Dedifferentiated amniotic fluid mesenchymal stem cell (primary cell): ENCODE data around the gene FYTTD1.

Source experiments
- DNase-seq: peaks from one replicate; pipeline ENCODE4 v3.0.0-alpha.2; 2016; ENCODE audit errors: extremely low spot score

Gene FYTTD1

DNA sequence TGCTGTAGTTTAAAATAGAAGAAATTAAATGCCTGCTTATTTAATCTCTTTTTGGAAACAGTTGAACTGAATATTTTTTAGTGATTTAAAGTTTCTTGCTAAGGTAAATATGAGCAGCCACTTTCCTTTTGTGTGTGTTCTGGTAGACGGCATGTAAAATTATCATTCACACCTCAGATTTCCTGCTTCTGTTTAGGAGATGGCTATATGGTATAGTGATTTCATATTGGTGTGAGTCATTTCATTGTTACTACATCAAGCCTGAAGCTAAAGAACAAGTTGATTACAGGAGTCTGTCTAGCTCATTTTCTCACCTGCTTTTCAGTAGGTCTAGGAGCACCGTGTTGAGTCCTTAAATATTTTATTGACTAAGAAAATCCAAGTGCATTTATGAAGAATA lies 43.6 kb downstream of the FYTTD1 start:
- DNase-seq: no peak

DNA sequence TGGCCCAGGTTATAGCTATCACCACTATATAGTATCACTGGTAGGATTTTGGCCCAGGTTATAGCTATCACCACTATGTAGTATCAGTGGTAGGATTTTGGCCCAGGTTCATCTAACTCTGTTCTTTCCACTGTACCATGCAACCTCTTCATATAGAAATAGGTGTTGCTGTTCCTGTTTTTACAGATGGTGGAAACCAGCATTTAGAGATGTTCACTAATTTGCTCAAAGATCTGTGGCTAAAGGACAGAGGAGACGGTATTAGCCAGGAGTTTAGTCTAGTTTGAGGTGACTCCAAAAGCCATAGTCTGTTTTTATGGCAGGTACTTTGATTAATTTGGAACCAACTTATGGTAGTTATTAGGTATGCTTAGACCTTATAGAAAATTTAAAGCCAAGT lies 44.4 kb downstream of the FYTTD1 start:
- no peak for DNase-seq

- peak; percentile 25 for DNase-seq
Measured at GRCh38 chr3:197795200-197795599, 45.5 kb downstream of the FYTTD1 start.

GRCh38 chr3:197796087-197796486 lies 46.4 kb downstream of the FYTTD1 start:
- DNase-seq: no peak

- DNase-seq: no peak
Measured at GRCh38 chr3:197798863-197799262, 49.2 kb downstream of the FYTTD1 start.

- DNase-seq: no peak
Measured at GRCh38 chr3:197800379-197800778, 50.7 kb downstream of the FYTTD1 start.

DNA sequence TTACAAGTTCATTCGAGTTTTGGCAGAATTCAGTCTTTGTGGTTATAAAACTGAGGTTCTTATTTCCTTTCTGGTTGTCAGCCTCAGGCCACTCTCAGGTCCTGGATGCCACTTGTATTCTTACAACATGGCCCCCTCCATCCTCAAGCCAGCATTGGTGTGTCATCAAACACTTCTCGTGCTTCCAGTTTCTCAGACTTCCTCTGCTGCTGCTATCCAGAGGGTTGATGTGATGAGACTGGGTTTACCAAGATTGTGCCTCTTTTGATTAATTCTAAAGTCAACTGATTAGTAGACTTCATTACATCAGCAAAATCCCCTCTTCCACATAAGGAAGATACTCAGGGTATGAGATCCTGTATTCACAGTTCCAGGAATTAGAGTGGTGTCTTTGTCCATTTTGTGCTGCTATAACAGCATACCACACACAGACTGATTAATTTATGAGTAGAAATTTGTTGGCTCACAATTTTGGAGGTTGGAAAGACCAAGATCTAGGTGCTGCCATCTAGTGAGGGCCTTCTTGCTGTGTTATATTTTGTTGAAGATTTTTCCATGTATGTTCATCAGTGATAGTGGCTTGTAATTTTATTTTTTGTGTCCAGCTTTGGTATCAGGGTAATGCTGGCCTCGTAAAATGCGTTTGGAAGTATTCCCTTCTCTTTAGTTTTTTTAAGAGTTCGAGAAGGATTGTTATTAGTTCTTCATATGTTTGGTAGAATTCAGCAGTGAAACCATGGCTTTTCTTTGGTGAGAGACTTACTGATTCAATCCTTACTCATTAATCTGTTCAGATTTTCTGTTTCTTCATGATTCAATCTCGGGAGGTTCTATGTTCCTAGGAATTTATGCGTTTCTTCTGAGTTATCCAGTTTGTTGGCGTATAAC lies 52.5 kb downstream of the FYTTD1 start:
- DNase-seq: no peak

DNA sequence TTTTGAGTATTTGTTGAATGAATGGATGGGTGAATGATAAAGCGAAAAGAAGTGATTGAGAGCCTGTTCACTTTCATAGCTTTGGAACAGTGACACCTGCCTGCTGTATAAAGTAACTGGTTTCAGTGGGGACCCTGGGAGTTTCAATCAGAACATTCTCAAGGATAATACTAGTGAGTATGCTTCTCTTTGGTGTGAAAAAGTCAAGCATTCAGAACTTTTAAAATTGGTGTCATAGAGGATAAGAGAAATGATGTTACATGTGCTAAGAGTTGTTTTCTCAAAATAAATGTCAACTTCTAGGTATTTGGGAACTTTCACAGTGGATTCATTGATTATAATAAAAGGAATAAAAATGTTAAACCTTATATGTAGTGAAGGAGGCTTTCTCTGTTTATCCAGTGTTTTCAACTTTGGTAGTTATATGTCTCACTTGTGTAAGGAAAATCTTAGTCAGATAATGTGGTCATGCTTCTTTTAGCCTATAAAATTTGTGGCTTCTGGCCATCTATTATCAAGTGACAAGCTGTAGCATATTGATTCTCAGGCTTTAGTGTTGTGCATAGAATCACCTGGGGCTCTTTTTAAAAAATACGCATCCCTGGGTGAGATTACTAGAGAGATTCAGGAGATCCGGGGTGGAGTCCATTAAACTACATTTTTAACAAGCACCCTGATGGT lies 53.2 kb downstream of the FYTTD1 start:
- no peak for DNase-seq

DNA sequence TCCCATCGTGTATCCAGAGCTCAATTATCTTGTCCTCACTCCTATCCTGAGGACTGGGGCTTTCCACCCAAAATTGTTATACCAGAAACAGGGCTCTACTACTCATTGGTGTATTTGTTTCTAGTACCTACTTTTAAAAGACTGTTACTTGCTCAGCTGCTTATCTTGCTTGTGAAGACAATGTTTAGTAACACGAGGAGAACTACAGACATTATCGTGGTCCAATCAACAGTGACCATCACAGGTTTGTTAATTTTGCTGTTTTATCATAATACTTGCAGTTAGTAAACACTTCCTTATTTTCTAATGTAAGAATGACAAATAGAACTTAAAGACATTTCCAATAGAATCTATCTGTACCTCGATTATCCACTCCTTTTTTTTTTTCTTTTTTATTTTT lies 54.8 kb downstream of the FYTTD1 start:
- no peak for DNase-seq

- peak; percentile 40 for DNase-seq
Measured at GRCh38 chr3:197807969-197808587, 58.4 kb downstream of the FYTTD1 start.

- DNase-seq: peak; percentile 85
Measured at GRCh38 chr3:197809356-197810020, 59.8 kb downstream of the FYTTD1 start.

DNA sequence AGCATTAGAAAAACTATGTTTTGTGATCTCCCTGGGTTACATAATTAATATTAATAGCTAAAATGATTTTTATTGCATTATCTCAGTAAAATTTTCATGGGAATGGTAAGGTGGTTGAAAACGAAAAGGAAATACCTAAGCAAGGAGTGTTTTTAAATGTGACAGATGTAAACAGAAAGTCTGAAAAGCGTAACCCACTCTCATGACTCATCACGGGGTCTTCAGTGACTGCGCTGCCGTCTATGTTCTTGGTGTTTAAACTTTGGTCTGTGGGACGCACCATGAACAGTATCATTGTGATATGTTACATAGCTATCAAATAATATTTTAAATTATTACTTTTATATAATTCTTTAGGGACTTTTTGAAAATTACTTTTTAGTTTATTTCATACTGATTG lies 61.2 kb downstream of the FYTTD1 start:
- no peak for DNase-seq

DNA sequence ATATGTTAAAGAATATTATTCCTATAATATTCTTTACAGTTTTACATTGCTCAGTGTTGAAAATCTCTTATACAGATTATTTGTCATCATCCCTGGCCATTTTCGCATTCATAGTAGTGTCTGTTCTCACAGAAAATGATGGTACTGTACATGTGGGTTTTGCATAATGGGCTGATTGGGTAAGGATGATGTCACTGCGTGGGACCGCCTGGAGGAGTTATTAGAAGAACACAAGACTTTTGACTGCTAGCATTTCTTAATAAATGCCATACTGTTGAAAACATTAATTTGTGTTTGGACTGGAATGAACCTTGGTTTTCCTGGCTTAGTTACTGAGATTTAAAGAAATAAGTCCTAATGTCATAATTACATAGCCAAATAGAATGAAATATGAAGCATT lies 61.7 kb downstream of the FYTTD1 start:
- peak; percentile 24 for DNase-seq

DNA sequence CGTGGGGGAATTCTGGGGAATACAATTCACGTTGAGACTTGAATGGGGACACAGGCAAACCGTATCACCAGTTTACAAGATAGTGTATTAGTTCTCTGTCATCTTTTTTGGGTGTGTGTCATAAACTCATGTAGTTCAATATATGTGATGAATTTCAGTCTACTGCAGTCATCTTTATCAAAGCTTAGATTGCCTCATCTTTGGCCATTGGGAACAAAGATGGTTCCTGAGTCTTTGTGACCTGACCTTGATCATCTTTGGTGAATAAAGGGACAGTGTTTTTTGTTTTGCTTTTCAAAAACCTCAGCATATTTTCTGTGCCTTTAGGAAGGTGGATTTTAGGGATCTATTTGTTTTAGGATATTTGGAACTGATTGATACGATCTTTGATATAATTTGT lies 64.7 kb downstream of the FYTTD1 start:
- no peak for DNase-seq

DNA sequence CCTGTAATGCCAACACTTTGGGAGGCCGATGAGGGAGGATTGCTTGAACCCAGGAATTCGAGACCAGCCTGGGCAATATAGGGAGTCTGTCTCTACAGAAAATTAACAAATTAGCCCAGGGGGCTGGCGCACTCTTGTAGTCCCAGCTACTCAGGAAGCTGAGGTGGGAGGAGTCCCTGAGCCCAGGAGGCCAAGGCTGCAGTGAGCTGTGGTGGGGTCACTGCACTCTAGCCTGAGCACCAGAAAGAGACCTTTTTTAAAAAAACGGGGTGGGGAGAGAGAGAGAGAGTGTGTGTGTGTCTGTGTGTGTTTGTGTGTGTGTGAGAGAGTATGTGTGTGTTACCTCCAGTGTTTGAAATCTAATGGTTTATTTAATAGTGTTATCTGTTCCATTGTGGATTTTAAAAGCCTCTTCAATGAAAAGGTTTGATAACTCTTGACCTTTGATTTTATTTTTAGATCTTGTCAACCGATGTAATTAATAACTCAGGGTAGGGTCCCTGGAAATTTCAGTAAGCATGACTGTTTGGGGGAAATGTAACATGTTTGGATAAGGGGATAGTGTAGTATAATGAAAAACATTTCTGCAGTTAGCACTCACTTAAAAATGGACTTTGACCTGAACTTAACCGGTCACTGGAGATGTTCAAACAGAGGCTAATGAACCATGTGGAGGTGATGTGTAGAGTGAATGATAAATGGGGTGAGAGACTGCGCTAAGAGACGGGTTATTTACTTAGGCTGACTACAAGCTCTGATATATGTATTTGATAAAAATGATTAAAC lies 71.1 kb downstream of the FYTTD1 start:
- no peak for DNase-seq

- DNase-seq: no peak
Measured at GRCh38 chr3:197829397-197830045, 79.8 kb downstream of the FYTTD1 start.

DNA sequence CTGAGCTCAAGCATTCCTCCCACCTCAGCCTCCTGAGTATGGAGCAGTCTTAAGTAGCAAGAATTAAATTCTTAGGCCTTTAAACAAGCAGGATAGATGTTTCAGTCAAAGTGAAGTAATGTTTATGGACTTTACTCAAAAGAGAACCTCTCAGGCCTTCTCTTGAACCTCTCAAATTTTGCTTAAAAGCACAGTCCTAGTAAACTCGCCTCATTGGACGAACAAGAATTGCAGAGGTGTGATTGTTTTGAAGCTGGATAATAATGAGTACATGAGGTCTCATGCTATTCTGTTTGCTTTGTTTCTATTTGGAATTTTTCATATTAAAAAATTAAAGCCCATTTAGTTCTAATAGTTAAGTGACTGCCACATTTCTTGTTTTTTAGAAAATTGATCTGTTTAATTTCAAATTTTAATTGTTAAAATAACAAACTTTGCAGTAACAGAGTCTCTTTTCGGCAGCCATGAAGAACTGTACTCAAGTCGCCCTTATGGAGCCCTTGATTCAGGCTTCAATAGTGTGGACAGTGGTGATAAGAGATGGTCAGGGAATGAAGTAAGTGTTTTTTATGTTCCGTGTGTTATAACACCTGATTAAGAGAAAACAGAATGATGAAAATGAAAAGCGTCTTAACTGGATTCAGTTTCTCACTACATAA lies 80.8 kb downstream of the FYTTD1 start:
- DNase-seq: no peak

- no peak for DNase-seq
Measured at GRCh38 chr3:197830967-197831313, 81.3 kb downstream of the FYTTD1 start.

GRCh38 chr3:197833930-197834715 lies 84.4 kb downstream of the FYTTD1 start:
- no peak for DNase-seq

DNA sequence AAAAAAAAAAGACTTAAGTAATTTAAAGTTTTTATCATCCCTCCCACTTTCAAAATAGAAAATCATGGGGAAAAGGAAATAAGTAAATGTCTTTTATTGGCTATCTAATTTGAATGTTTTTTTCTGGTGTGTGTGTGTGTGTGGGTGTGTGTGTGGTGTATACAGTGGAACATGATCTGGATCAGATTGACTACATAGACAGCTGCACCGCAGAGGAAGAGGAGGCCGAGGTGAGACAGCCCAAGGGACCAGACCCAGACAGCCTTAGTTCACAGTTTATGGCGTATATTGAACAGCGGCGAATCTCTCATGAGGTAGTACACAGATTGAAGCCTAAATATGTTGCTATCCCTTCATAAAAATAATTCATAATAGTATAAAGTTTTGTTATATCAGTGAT lies 85.8 kb downstream of the FYTTD1 start:
- no peak for DNase-seq
